COLO829 (cell line): Measurements from ENCODE around the gene HNRNPLL.
"Not testable (repeated sequence)": the region's sequence is repeated elsewhere in the genome, so short reads cannot be mapped to it uniquely, and the experiment has no call there.

Experiments
- DNase-seq: peaks from one replicate; pipeline ENCODE4 v3.0.0; 2012; ENCODE audit warnings: low spot score

HNRNPLL gene

DNA sequence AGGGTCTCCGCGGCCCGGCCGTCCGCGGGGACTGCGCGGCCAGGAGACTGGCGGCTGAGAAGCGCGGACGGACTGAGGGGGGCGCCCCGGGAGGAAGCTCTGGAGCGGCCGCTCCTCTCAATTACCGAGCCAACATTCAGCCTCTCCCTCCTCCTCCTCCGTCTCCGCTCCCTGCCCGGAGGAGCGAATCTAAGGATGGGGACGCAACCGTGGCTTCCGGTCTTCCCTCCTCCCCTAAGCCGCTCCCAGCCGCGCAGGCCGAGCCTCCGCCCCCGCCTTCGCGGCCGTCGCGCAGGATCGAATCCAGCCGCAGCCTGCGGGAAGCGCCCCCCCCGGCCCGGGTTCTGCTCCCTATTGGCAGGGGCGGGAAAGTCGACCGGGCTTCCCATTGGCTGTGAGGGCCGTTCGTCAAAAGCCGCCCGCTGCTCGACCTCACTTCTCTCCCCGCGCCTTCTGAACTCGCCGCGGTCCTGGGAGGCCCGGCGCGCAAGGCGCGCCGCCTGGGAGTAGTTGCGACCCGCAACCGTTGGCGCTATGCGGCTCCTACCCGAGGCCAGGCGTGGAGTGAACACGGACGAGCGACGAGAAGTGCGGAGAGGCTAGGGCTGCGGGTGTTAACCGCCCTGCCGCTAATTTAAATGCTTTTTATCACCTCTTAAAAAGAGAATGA is at the start of gene HNRNPLL:
Gene HNRNPLL (minus strand): TSS at position 197 of the 670 bp plus-strand sequence. CDS start 302 bp downstream, outside the sequence.
- peak; percentile 94 for DNase-seq

DNA sequence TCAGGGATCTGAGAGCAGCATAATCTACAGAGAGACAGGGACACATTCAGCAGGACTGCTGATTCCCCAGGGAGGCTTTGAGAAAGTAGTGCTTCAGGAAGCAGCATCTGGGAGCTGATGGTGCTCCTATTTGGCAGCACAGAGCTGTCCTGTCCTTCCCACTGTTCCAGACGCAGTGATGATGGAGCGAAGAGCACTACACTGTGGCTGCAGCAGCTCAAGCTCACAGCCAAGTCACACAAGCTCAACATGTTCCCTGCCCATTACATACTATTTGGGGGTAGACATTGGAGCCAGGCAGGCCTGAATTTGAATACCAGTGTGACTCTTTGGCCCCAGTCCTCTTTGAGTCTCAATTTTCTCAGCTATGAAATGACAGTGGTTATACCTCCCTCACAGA is 48.0 kb upstream of the HNRNPLL start:
- DNase-seq: no peak

DNA sequence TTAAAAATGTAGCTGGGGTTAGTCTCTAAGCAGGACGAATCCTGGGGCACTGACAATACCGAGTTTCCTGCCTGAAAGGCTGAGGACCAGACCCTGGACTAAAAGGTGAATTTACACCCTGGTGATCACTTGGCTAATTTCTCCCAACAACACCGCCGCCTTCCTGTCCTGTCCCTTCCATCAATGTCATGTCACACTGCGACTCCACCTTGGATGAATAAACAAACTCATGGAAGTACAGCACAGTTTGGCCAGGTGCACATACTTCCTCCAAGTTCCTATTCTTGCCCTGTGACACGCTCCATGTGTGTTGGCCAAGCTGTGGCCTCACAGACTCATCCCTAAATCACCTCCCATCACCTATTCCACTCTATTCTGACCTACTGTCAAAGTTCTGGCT is 47.3 kb upstream of the HNRNPLL start:
- no peak for DNase-seq

DNA sequence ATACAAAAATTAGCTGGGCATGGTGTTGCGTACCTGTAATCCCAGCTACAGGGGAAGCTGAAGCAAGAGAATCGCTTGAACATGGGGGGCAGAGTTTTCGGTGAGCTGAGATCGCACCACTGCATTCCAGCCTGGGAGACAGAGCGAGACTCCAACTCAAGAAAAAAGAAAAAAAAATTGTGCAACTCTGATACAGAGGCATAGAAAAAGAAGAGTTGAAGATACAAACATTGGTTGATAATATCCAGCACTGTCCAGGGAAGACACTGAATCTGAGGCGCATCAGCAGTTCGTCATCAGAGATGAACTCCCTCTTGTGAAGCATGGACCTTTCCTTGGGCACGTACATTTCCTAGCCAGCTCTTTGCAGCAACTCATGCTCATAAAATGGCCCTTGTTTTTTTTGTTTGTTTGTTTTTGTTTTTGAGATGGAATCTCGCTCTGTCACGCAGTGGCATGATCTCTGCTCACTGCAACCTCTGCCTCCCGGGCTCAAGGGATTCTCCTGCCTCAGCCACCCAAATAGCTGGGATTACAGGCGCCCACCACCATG is 46.5 kb upstream of the HNRNPLL start:
- no peak for DNase-seq

DNA sequence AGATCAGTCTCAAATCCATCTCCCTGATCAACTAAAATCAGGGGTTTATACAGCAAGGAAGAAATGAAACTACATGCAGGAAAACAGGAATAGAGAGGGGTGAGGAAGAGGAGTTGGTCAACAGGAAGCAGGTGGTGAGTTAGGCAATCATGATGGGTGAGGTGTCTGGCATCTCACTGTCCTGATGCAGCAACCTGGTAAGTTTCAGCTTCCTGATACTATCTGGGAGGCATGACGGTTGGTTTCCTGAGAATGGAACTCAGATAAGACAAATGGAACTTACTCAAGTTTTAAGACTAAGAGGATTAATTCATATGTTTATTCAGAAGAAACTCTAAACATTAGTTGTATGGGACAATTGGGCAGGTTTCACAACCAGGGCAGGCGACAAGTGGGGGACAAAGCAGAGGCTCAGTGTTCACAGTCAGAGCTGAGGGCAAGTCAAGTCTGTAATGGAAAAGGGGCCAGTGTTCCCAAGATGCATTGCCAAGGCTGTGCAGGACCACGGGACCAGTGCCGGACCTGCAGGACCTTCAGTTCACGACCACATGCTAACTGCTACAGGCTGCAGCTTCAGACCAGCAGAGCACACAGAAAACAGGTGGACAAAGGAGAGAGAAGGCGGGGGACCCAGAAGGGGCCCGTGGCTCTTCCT is 45.5 kb upstream of the HNRNPLL start:
- DNase-seq: no peak

DNA sequence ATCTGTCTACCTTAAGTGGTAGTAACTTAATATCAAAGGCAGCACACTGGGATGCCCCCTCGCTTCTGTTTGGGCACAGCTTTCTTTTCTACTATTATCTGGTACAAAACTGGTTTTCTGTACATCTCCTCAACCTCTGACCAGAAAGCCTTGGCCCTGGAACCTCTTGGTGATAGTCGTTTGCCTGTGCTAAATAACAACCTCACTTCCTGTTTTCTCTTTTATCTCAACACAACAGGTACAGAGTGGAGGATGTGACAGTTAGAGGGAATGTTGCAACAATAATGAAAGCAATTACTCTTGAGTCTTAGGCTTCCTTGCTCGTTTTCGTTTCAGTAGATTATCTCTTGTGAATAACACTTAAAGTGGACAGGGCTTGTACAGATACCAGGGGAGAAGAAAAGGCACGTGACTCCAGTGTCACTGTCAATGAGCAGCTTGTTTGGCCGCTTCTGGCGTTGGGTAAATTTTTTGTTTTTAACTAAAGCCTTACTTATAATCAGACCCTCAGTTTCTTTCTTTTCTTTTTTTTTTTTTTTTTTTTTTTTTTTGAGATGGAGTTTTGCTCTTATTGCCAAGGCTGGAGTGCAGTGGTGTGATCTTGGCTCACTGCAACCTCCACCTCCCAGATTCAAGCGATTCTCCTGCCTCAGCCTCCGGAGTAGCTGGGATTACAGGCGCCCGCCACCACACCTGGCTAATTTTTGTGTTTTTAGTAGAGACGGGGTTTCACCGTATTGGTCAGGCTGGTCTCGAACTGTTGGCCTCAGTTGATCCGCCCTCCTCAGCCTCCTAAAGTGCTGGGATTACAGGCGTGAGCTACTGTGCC is 41.2 kb upstream of the HNRNPLL start:
- DNase-seq: not testable (repeated sequence)

DNA sequence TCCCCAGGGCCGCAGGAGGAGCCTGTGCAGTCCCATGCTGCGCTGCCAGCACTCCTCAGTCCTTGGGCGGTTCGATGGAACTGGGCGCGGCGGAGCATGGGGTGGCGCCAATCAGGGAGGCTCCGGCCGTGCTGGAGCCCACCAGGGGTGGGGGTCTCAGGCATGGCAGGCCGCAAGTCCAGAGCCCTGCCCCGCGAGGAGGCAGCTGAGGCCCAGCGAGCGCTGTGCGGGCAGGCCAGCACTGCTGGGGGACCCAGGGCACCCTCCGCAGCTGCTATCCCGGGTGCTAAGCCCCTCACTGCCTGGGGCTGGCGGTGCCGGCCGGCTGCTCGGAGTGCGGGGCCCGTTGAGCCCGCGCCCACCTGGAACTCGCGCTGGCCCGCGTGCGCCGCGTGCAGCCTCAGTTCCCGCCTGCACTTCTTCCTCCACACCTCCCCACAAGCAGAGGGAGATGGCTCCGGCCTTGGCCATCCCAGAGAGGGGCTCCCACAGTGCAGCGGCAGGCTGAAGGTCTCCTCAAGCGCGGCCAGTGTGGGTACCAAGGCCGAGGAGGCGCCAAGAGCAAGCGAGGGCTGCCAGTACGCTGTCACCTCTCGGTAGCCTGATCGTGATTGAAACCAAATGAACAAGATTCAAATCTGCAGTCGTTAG is 40.4 kb upstream of the HNRNPLL start:
- DNase-seq: no peak

DNA sequence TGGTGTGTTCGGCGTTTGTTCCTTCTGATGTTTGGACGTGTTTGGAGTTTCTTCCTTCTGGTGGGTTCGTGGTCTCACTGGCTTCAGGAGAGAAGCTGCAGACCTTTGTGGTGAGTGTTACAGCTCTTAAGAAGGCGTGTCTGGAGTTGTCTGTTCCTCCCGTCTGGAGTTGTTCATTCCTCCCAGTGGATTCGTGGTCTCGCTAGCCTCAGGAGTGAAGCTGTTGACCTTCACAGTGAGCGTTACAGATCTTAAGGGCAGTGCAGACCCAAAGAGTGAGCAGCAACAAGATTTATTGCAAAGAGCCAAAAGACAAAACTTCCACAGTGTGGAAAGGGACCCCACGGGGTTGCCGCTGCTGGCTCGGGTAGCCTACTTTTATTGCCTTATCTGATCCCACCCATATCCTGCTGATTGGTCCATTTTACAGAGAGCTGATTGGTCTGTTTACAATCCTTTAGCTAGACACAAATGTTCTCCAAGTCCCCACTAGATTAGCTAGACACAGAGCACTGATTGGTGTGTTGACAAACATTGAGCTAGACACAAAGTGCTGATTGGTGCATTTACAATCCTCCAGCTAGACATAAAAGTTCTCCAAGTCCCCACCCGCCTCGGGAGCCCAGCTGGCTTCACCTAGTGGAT is 39.8 kb upstream of the HNRNPLL start:
- DNase-seq: not testable (repeated sequence)

DNA sequence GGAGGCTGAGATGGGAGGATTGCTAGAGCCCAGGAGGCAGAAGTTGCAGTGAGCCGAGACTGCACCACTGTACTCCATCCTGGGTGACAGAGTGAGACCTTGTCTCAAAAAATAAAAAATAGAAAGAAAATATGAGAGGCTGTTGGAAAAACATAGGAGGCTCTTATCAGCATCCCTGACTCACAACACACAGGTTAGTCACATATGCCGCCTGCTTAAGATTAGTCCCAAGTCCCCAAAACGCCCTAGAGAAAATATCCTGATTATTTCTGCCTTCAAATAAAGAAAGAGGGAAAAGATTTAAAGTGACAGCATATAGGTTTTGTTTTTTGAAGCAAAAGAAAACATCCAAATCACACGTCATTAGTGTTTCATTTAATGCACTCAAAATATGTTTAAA is 33.3 kb upstream of the HNRNPLL start:
- DNase-seq: no peak

DNA sequence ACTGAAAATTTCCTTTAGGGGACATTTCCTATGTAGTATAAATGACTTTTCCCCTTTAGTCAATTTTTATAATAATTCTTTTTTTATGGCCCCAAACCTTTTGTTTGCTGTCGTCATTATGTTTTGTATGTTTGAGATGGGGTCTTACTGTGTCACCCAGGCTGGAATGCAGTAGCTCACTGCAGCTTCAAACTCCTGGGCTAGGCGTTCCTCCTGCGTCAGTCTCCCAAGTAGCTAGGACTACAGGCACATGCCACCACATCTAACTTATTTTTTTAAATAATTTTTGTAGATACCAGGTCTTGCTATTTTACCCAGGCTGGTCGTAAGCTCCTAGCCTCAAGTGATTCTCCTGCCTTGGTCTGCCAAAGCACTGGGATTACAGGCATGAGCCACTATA is 32.4 kb upstream of the HNRNPLL start:
- DNase-seq: no peak

DNA sequence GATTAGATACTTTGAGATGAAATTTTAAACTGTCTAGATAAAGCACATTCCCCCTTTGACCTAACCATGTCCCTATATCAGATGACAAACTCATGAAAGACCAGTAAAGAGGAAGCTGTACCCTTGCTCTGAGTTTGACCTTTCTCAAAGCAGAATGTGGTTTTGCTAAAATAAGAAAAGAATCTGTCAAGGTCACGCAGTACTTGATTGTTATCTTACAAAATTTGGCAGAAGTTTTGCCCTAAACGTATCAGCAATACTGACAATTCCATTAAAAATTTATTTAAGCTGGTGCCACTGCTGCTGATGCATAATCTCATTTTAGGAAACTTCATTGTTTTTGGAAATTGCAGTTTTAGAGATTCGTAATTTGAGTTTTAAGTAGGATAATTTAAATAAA is 32.0 kb upstream of the HNRNPLL start:
- DNase-seq: peak; percentile 40

DNA sequence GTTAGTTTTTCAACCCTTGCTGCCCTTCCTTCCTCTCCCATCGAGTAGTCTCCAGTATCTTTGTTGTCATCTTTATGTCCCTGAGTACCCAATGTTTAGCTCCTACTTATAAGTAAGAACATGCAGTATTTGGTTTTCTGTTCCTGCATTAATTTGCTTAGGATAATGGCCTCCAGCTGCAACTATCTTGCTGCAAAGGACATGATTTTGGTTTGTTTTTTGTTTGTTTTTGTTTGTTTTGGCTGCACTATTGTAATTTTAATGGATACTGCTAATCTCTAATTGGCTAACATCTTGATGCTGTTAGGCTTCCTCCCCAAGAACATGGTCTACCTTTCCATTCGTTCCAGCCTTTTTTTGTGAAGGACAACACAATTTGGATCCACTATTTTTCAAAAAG is 31.2 kb upstream of the HNRNPLL start:
- no peak for DNase-seq

DNA sequence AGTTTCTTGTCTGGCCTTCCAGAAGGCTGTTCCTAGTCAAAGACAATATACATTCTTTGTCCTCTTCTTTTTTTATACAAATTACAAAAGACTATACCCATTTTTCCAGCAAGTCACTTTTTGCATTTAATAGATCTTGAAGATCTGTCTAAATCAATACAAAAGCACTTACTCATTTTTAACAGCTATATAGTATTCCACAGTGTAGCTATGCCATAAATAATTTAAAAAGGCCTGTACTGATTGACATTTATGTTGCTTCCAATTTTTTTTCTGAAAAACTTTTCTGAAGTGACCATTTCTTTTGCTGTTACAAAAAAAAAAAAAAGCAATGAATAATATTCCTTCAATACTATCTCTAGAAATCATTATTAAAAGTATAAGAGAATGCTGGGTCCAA is 30.3 kb upstream of the HNRNPLL start:
- no peak for DNase-seq

DNA sequence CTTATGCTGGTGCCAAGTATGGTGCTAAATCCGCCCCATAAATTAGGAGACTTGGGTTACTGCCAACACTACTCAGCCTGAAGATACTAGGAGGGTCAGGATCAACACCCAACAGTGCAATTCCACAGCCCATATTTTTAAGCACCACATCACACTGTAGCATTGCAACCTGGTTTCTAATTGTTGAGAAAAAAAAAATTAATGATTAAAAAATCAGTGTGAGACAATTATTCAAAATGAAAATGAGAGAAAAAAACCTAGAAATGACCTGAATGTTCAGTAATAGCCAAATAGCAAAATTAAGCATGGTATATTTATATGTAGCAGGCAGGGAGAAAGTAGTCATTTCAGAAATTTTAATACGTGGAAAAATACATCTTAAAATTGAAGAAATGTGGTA is 29.2 kb upstream of the HNRNPLL start:
- no peak for DNase-seq

DNA sequence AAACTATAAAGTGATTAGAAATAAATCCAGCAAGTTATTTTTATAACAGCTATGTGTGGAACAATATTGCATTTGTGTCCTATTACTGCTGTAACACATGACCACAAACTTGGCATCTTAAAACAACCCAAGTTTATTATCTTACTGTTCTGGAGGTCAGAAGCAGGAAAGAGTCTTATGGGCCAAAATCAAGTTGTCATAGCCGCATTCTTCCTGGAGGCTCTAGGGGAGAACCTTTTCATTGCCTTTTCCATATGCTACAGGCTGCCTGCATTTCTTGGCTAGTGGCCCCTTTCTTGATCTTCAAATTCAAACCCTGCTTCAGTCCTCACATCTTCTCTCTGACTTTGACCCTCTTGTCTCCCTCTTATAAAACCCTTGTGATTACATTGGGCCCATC is 27.0 kb upstream of the HNRNPLL start:
- no peak for DNase-seq

DNA sequence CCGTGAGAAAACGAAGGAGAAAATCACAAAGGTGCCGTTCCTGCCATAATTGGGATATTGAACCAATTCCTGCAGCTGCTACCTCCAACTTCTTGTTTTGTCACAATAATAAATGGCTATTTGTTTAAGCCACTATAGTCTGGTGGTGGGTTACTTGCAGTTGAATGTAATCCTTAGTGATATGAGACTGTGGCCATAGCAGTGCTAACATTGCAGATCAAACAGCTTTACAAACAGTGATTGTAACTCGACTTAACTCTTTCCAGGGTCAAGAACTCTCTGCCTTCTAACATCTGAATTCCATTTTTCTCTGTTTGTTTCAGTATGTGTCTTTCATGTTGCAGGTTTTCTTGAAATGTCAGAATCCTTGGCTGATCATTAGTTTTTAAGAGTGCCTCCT is 24.7 kb upstream of the HNRNPLL start:
- no peak for DNase-seq

DNA sequence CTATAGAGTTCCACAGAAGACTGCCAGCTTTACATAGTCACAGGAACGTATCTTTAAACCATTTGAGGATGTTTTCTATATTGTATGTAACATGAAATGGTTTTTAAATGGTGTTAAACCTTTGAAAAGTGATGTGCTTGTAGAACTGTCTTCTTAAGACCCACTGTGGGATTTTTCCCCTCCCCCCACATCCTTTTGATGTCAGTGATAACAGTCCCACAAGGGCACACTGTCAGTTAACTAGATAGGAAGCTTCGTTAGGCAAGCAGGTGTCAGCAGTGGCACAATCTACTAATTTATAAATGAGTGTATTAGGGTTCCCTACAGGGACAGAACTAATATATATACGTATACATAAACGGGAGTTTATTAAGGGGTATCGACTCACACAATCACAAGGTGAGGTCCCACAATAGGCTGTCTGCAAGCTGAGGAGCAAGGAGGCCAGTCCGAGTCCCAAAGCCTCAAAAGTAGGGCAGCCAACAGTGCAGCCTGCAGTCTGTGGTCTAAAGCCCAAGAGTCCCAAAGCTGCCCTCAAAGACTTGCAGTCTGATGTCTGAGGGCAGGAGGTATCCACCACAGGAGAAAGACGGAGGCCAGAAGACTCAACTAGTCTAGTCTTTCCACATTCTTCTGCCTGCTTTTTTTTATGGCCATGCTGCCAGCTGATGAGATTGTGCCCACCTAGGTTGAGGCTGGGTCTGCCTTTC is 23.8 kb upstream of the HNRNPLL start:
- DNase-seq: no peak

DNA sequence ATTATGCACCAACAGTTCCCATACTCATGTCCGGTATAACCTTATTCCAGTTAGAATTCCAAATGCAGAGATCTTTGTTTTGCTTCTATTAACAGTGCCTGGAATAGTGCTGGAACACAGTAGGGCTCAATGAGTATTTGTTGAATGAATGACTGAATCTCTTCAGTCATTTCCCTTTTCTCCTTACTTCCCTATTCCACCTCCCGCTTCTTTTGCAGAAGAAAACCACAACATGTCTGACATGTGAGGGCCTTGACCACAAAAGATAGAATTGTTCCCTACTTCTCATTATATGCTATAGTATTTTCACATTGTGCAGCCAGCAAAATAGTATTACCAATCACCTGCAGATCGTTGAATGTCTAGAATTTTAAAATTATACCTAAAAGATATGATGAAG is 19.5 kb upstream of the HNRNPLL start:
- DNase-seq: no peak

DNA sequence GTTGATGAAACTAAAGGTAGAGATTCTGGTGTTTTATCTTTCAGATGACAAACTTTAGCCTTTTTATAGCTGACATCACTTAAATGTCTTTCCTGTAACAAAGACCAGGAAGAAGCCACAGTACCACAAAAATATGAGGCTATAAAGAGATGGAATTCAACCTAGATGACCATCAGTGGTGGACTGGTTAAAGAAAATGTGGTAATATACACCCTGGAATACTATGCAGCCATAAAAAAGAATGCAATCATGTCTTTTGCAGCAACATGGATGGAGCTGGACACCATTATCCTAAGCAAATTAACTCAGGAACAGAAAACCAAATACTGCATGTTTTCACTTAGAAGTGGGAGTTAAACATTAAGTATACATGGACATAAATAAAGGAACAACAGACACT is 18.3 kb upstream of the HNRNPLL start:
- DNase-seq: no peak

DNA sequence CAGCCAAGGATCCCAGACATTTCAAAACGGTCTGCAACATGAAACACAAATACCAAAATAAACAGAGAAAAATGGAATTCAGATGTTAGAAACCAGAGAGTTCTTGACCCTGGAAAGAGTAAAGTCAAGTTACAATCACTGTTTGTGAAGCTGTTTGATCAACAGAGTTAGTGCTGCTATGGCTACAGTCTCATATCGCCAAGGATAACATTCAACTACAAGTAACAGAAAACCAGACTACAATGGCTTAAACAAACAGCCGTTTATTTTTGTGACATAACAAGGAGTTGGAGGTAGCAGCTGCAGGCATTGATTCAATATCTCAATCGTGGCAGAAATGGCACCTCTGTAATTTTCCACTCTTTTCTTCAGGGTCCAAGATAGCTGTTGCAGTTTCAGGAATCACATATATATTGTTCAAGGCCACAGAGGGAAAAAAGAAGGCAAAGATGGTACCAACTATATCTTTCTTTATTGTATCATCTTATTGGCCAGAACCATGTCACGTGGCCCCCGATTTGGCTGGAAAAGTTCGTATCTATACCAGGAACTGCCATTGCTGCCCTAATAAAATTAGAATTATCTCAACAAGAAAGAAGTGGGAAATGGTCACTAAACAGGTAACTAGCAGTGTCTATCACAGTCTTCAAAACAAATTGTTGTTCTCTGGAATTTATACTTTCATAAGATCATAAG is 17.7 kb upstream of the HNRNPLL start:
- no peak for DNase-seq
